Suprapubic skin (tissue), 4 donors: Measurements from ENCODE around the gene AGFG2.
"Not testable (repeated sequence)": the region's sequence is repeated elsewhere in the genome, so short reads cannot be mapped to it uniquely, and the experiment has no call there.

Source experiments
- EP300 ChIP-seq: sonication (generic); formaldehyde crosslinking; IDR thresholded peaks from one replicate; pipeline ENCODE4 v1.6.1; 2017; ENCODE audit warnings: antibody characterized with exemption
- POLR2A ChIP-seq, 2 donors: fragments of 450-650 bp; IDR thresholded peaks; one replicate each; pipeline ENCODE4 v1.6.1; 2017; ENCODE audit warnings: antibody characterized with exemption in 2 of 2, mild to moderate bottlenecking in 2 of 2, moderate library complexity in 2 of 2
- POLR2AphosphoS5 ChIP-seq, 3 donors: sonication (generic); formaldehyde crosslinking; IDR thresholded peaks; one replicate each; pipeline ENCODE4 v1.6.1; 2017; ENCODE audit warnings: antibody characterized with exemption in 3 of 3
- TF ChIP-seq, protein P1 (sequence below), 2 donors: fragments of 200-600 bp in 1 of 2; fragments of 450-650 bp in 1 of 2; sonication (generic) in 1 of 2; IDR thresholded peaks; one replicate each; pipeline ENCODE4 v1.5.1; 2016 to 2019; ENCODE audit warnings: antibody characterized with exemption in 2 of 2, mild to moderate bottlenecking in 1 of 2, moderate library complexity in 1 of 2

DNA sequence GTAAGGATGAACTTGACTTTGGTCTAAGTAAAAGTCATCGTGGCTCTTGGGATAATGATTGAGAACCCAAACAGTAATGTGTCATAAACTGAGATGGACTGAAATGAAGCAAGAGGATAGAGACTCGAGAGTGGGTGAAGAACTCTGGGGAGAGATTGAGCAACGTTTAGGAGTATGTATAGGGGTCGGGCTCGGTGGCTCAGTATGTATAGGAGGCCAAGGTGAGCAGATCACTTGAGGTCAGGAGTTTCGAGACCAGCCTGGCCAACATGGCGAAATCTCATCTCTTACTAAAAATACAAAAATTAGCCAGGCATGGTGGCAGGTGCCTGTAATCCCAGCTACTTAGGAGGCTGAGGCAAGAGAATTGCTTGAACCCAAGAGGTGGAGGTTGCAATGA is 2.3 kb downstream of the AGFG2 start:
- TF ChIP-seq POLR2A (IDR thresholded peaks at IDR 0.05); POLR2AphosphoS5 (IDR thresholded peaks at IDR 0.05); EP300: not testable (repeated sequence)
- TF ChIP-seq, protein P1, sequence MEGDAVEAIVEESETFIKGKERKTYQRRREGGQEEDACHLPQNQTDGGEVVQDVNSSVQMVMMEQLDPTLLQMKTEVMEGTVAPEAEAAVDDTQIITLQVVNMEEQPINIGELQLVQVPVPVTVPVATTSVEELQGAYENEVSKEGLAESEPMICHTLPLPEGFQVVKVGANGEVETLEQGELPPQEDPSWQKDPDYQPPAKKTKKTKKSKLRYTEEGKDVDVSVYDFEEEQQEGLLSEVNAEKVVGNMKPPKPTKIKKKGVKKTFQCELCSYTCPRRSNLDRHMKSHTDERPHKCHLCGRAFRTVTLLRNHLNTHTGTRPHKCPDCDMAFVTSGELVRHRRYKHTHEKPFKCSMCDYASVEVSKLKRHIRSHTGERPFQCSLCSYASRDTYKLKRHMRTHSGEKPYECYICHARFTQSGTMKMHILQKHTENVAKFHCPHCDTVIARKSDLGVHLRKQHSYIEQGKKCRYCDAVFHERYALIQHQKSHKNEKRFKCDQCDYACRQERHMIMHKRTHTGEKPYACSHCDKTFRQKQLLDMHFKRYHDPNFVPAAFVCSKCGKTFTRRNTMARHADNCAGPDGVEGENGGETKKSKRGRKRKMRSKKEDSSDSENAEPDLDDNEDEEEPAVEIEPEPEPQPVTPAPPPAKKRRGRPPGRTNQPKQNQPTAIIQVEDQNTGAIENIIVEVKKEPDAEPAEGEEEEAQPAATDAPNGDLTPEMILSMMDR (IDR thresholded peaks at IDR 0.05): not testable (repeated sequence)
